UCSD-AML1 (cell line): ENCODE measurements around the gene MMP7.
"Not testable (repeated sequence)": the region's sequence is repeated elsewhere in the genome, so short reads cannot be mapped to it uniquely, and the experiment has no call there.

ENCODE experiments used
- DNase-seq: peaks from one replicate; lab custom pipeline; 2025; ENCODE audit not compliant: unreplicated experiment; lab: John Stamatoyannopoulos, UW

The MMP7 gene

GRCh38 chr11:102544594-102544993 is 14.0 kb upstream of the MMP7 start:
- DNase-seq, result no peak

GRCh38 chr11:102539567-102539966 is 9.0 kb upstream of the MMP7 start:
- DNase-seq, result no peak

- no peak for DNase-seq
Observed at GRCh38 chr11:102538932-102539331, 8.4 kb upstream of the MMP7 start.

GRCh38 chr11:102534261-102534872 is 3.8 kb upstream of the MMP7 start:
- no peak for DNase-seq

- no peak for DNase-seq
Observed at GRCh38 chr11:102528618-102529017, 1.9 kb downstream of the MMP7 start.

- no peak for DNase-seq
Observed at GRCh38 chr11:102527684-102528083, 2.9 kb downstream of the MMP7 start.

- no peak for DNase-seq
Observed at GRCh38 chr11:102527041-102527440, 3.5 kb downstream of the MMP7 start.

GRCh38 chr11:102523887-102524286 is 6.7 kb downstream of the MMP7 start:
- DNase-seq, result no peak

GRCh38 chr11:102523189-102523570 is 7.4 kb downstream of the MMP7 start:
- DNase-seq, result no peak

GRCh38 chr11:102522312-102523188 is 8.0 kb downstream of the MMP7 start:
- DNase-seq, result no peak

- DNase-seq, result no peak
Observed at GRCh38 chr11:102521121-102521520, 9.4 kb downstream of the MMP7 start.

- no peak for DNase-seq
Observed at GRCh38 chr11:102520514-102520913, 10.0 kb downstream of the MMP7 start.

- DNase-seq, result no peak
Observed at GRCh38 chr11:102518296-102519094, 12.1 kb downstream of the MMP7 start.

- no peak for DNase-seq
Observed at GRCh38 chr11:102517670-102518069, 12.9 kb downstream of the MMP7 start.

- DNase-seq, result no peak
Observed at GRCh38 chr11:102516179-102516578, 14.4 kb downstream of the MMP7 start.

GRCh38 chr11:102513869-102514268 is 16.7 kb downstream of the MMP7 start:
- no peak for DNase-seq

GRCh38 chr11:102510439-102511135 is 20.0 kb downstream of the MMP7 start:
- DNase-seq, result no peak

GRCh38 chr11:102502831-102503230 is 27.7 kb downstream of the MMP7 start:
- DNase-seq, result not testable (repeated sequence)

GRCh38 chr11:102500829-102501228 is 29.7 kb downstream of the MMP7 start:
- DNase-seq, result no peak

- DNase-seq, result no peak
Observed at GRCh38 chr11:102499931-102500330, 30.6 kb downstream of the MMP7 start.

- no peak for DNase-seq
Observed at GRCh38 chr11:102499151-102499550, 31.4 kb downstream of the MMP7 start.
